H1 (cell line): ENCODE results near the gene MARCHF3. TPM values are rescaled to one million over a fixed set of nuclear protein-coding genes. Genes with fewer than 3 reads are reported as not detected.

Experiments used
- polyA plus RNA-seq, 7 experiments: library from polyadenylated mRNA; depleted of rRNA in 3 of 7; stranded (reverse) in 5 of 7; unstranded in 2 of 7; fragments of >200 nt in 5 of 7; fragments of 200-250 nt in 2 of 7; gene quantifications; 1 replicate in 5 of 7; 2 replicates in 1 of 7; 4 replicates in 1 of 7; pipeline versions ENCODE4 v1.2.1 to v1.2.3, GENCODE V29; 2011 to 2013; ENCODE audit warnings: missing spikeins in 2 of 7, mixed read lengths in 2 of 7
- total RNA-seq: library from RNA; stranded (reverse); fragmentation: NEBNext Ultra II Directional; extraction: Animal tissue kit (Norgen Biotek cat#: 25700); gene quantifications from 2 replicates; pipeline ENCODE4 v1.2.1, GENCODE V29; 2021
- TF ChIP-seq, protein P1 (sequence below): fragments of 300-600 bp; sonication (generic); IDR thresholded peaks from 2 replicates; pipeline ENCODE4 v1.7.1; 2012; ENCODE audit warnings: low read length, moderate library complexity, mild to moderate bottlenecking, inconsistent platforms; ENCODE audit not compliant: insufficient replicate concordance

The MARCHF3 gene
- total and polyA plus RNA-seq, 2 of the 8 experiments (the other 6 are each of a cell fraction or from before 2014, with no cell fraction given) = 12.0 to 16.9 TPM

DNA sequence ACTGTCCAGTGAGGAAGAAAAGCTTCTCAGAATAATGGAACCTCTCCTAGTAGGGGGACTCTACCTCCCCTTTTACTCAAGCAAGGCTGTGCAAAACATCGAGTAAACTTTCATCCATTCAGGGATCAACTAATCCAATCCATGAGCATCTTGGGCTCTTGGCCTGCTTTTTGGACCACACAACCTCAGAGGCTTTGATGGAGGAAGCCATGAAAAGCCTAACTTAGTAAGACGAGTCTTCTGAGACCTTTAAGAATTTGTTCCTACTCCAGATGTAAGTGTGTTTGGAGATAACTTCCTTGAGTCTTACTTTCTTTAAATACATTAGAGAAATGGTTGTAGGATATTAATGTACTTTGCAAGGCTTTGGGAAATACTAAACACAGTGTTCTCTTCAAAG, 49.1 kb downstream of the MARCHF3 start (continued):
- TF ChIP-seq, protein P1, sequence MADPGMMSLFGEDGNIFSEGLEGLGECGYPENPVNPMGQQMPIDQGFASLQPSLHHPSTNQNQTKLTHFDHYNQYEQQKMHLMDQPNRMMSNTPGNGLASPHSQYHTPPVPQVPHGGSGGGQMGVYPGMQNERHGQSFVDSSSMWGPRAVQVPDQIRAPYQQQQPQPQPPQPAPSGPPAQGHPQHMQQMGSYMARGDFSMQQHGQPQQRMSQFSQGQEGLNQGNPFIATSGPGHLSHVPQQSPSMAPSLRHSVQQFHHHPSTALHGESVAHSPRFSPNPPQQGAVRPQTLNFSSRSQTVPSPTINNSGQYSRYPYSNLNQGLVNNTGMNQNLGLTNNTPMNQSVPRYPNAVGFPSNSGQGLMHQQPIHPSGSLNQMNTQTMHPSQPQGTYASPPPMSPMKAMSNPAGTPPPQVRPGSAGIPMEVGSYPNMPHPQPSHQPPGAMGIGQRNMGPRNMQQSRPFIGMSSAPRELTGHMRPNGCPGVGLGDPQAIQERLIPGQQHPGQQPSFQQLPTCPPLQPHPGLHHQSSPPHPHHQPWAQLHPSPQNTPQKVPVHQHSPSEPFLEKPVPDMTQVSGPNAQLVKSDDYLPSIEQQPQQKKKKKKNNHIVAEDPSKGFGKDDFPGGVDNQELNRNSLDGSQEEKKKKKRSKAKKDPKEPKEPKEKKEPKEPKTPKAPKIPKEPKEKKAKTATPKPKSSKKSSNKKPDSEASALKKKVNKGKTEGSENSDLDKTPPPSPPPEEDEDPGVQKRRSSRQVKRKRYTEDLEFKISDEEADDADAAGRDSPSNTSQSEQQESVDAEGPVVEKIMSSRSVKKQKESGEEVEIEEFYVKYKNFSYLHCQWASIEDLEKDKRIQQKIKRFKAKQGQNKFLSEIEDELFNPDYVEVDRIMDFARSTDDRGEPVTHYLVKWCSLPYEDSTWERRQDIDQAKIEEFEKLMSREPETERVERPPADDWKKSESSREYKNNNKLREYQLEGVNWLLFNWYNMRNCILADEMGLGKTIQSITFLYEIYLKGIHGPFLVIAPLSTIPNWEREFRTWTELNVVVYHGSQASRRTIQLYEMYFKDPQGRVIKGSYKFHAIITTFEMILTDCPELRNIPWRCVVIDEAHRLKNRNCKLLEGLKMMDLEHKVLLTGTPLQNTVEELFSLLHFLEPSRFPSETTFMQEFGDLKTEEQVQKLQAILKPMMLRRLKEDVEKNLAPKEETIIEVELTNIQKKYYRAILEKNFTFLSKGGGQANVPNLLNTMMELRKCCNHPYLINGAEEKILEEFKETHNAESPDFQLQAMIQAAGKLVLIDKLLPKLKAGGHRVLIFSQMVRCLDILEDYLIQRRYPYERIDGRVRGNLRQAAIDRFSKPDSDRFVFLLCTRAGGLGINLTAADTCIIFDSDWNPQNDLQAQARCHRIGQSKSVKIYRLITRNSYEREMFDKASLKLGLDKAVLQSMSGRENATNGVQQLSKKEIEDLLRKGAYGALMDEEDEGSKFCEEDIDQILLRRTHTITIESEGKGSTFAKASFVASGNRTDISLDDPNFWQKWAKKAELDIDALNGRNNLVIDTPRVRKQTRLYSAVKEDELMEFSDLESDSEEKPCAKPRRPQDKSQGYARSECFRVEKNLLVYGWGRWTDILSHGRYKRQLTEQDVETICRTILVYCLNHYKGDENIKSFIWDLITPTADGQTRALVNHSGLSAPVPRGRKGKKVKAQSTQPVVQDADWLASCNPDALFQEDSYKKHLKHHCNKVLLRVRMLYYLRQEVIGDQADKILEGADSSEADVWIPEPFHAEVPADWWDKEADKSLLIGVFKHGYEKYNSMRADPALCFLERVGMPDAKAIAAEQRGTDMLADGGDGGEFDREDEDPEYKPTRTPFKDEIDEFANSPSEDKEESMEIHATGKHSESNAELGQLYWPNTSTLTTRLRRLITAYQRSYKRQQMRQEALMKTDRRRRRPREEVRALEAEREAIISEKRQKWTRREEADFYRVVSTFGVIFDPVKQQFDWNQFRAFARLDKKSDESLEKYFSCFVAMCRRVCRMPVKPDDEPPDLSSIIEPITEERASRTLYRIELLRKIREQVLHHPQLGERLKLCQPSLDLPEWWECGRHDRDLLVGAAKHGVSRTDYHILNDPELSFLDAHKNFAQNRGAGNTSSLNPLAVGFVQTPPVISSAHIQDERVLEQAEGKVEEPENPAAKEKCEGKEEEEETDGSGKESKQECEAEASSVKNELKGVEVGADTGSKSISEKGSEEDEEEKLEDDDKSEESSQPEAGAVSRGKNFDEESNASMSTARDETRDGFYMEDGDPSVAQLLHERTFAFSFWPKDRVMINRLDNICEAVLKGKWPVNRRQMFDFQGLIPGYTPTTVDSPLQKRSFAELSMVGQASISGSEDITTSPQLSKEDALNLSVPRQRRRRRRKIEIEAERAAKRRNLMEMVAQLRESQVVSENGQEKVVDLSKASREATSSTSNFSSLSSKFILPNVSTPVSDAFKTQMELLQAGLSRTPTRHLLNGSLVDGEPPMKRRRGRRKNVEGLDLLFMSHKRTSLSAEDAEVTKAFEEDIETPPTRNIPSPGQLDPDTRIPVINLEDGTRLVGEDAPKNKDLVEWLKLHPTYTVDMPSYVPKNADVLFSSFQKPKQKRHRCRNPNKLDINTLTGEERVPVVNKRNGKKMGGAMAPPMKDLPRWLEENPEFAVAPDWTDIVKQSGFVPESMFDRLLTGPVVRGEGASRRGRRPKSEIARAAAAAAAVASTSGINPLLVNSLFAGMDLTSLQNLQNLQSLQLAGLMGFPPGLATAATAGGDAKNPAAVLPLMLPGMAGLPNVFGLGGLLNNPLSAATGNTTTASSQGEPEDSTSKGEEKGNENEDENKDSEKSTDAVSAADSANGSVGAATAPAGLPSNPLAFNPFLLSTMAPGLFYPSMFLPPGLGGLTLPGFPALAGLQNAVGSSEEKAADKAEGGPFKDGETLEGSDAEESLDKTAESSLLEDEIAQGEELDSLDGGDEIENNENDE = no peak
